Naive thymus-derived CD8-positive, alpha-beta T cell (primary cell): ENCODE results near the gene RPLP1. TPM values are rescaled to one million over a fixed set of nuclear protein-coding genes. Genes with fewer than 3 reads are reported as not detected.

ENCODE experiments used
- ATAC-seq, 2 donors: fragments of 150-1000 bp; cut with Tn5 transposase in 1 of 2; sonication (Bioruptor Pico), chemical (Tn5 transposase) in 1 of 2; 1 replicate in 1 of 2; 2 replicates in 1 of 2; pipeline ENCODE4 v1.10.0; 2021; ENCODE audit warnings: mild to moderate bottlenecking in 2 of 2, moderate library complexity in 2 of 2
- POLR2A ChIA-PET: fragments of 350-600 bp; sonication (Branson Sonifier 250); formaldehyde crosslinking; loops from one replicate; lab custom pipeline; 2021; ENCODE audit warnings: antibody characterized with exemption; lab: Charles Lee
- DNase-seq, 10 donors: peaks; one replicate each; pipeline versions ENCODE4 v3.0.0 to v3.0.0-alpha.2; 2020 to 2022
- H3K27ac Mint-ChIP-seq, 10 donors: one replicate each; pipeline ENCODE4 v1.8.0; 2020 to 2022; ENCODE audit warnings: mild to moderate bottlenecking in 10 of 10, mixed read lengths in 10 of 10, moderate library complexity in 4 of 10, inconsistent platforms in 1 of 10
- H3K27me3 Mint-ChIP-seq, 5 donors: one replicate each; pipeline ENCODE4 v1.8.0; 2021 to 2022; ENCODE audit warnings: mixed read lengths in 5 of 5
- H3K36me3 Mint-ChIP-seq, 3 donors: one replicate each; pipeline ENCODE4 v1.8.0; 2020 to 2022; ENCODE audit warnings: mixed read lengths in 3 of 3, mild to moderate bottlenecking in 2 of 3, inconsistent platforms in 1 of 3
- H3K4me1 Mint-ChIP-seq, 4 donors: one replicate each; pipeline ENCODE4 v1.8.0; 2021 to 2022; ENCODE audit warnings: mixed read lengths in 4 of 4
- H3K4me3 Mint-ChIP-seq, 10 donors: one replicate each; pipeline ENCODE4 v1.8.0; 2020 to 2022; ENCODE audit warnings: mild to moderate bottlenecking in 10 of 10, mixed read lengths in 10 of 10, moderate library complexity in 6 of 10, inconsistent platforms in 1 of 10
- H3K9me3 Mint-ChIP-seq, 9 donors: one replicate each; pipeline ENCODE4 v1.8.0; 2020 to 2022; ENCODE audit warnings: mixed read lengths in 9 of 9, mild to moderate bottlenecking in 3 of 9, inconsistent platforms in 1 of 9, moderate library complexity in 1 of 9
- polyA plus RNA-seq, 3 donors: library from polyadenylated mRNA; unstranded; fragments of 300-500 nt; fragmentation: Illumina TruSeq; gene quantifications; one replicate each; pipeline ENCODE4 v1.2.3, GENCODE V29; 2021
- total RNA-seq, 8 experiments: library from RNA in 2 of 8; stranded (reverse) in 2 of 8; gene quantifications; one replicate each; pipeline ENCODE4 v1.2.3 and lab custom pipeline; 2021 to 2026

The RPLP1 gene
- total and polyA plus RNA-seq, 5 experiments from 2014 or later: 2,364 to 3,349 (median 2,815) TPM

DNA sequence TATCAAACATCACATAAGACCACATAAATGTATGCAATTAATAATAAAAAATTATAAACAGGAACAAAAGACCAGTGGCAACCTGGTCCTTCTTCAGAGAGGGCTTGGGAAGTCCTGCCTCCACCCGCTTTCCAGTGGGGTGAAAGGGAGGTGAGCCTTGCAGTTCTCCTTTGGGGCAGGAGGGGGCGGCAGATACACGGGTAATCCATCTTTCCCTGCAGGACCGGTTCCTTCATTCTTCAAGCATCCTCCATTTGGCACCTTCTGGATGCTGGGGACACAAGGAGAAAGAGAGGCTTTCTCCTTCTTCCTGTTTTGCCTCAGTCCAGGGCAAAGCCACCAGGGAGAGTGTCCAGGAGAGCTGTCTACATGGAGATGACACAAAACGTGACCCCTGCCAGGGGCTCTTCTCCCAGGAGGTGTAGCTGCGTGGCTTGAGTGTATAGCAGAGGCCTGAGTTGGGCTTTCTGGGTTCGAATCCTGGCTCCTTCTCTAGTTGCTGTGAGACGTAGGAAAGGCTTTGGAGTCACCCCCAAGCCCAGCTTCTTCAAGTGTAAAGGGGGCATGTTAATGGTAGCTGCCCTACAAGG lies 23.2 kb downstream of the RPLP1 start:
- POLR2A ChIA-PET: interaction anchor here (0.7 to 1.0 kb wide), 3 partner anchors 10 to 289 kb away, joined by 4 to 6 read pairs (median 4); partner anchors contain the start of gene RPLP1
- ATAC-seq (peak; percentile 73 to 92), DNase-seq (peak; percentile 54 to 83 (median 66))
- Mint-ChIP-seq H3K4me1 (peaks cover 0 to 8% (median 0%) of the 10 kb centered on the region in 4 donors), H3K27me3 (peaks cover 0 to 8% (median 1%) of the 10 kb centered on the region in 5 donors), H3K9me3 (peaks cover 0 to 11% (median 5%) of the 10 kb centered on the region in 9 donors), H3K27ac (peak overlapping the region in 1 of 10 donors; percentile 24), H3K4me3 (no peak overlapping the region), H3K36me3 (peaks cover 0 to 6% (median 3%) of the 10 kb centered on the region in 3 donors)

DNA sequence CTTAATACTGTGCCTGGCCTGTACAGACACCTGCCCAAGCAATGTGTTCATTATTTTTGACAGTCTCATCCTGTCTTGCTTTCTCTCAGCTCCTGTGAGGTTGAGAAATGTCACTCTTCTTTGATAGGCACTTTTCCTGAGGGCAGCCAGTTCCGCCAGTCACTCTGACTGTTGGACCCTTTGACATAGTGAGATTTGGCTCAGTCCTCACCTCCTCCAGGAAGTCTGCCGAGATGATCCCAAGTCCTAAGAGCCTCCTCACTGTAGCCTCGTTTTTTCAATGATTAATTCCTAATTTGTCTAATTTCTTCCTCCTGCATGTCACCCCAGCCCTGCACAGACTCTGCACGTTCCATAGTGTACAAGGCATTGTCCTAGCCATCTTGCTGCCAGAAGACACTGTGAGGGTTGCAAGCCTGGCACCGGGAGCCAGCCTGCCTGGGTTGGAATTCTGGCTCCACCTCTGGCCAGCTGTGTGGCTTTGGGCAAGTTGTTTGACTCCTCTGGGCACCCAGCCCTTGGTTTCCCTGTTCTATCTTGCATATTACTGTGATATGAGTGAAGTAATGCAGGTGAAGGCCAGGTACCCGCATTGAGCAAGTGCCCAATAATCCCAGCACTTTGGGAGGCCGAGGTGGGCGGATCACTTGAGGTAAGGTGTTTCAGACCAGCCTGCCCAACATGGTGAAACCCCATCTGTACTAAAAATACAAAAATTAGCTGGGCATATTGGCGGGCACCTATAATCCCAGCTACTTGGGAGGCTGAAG lies 24.3 kb downstream of the RPLP1 start:
- peaks cover 0 to 8% (median 1%) of the 10 kb centered on the region in 5 donors for H3K27me3 Mint-ChIP-seq
- POLR2A ChIA-PET: interaction anchor here (0.7 kb wide), 2 partner anchors 11 to 288 kb away, joined by 4 to 6 read pairs; no protein-coding TSS in a partner anchor
- H3K4me3 Mint-ChIP-seq: no peak overlapping the region
- peaks cover 0 to 13% (median 0%) of the 10 kb centered on the region in 4 donors for H3K4me1 Mint-ChIP-seq
- H3K27ac Mint-ChIP-seq: no peak overlapping the region
- H3K36me3 Mint-ChIP-seq: peaks cover 0 to 6% (median 3%) of the 10 kb centered on the region in 3 donors
- DNase-seq (no peak), ATAC-seq (no peak)
- peaks cover 0 to 11% (median 5%) of the 10 kb centered on the region in 9 donors for H3K9me3 Mint-ChIP-seq

DNA sequence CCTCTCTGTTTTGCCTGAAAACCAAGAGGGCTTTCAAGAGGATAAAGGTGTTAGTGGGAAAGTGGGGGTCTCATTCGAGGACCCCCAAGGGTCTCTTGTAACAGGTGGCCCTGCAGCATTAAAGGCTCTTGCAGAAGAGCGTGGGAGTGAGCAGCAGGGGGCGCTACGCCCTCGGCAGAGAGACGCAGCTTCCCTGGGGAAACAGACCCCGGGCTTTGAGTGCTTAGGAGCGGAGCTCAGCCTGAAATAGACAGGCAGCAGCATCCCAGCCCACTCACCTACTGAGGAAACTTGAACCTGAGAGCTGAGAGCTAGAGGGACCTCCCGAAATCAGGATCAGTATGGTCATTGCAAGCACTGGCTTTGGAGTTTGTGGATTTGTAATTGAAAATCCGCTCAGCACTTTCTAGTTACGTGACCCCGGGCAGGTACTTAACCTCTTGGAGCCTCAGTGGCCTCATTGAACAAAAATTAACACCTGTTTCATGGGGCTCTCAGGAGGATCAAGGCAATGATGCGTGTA lies 25.7 kb downstream of the RPLP1 start:
- peaks cover 0 to 11% (median 5%) of the 10 kb centered on the region in 9 donors for H3K9me3 Mint-ChIP-seq
- peak overlapping the region in 1 of 10 donors; percentile 38 for H3K27ac Mint-ChIP-seq
- peaks cover 0 to 13% (median 0%) of the 10 kb centered on the region in 4 donors for H3K4me1 Mint-ChIP-seq
- POLR2A ChIA-PET: no interaction called here
- ATAC-seq (peak; percentile 49 to 66), DNase-seq (peak in 7 of 10 donors; percentile 31 to 52 (median 39))
- no peak overlapping the region for H3K4me3 Mint-ChIP-seq
- peaks cover 0 to 6% (median 3%) of the 10 kb centered on the region in 3 donors for H3K36me3 Mint-ChIP-seq
- H3K27me3 Mint-ChIP-seq: peaks cover 0 to 8% (median 1%) of the 10 kb centered on the region in 5 donors

DNA sequence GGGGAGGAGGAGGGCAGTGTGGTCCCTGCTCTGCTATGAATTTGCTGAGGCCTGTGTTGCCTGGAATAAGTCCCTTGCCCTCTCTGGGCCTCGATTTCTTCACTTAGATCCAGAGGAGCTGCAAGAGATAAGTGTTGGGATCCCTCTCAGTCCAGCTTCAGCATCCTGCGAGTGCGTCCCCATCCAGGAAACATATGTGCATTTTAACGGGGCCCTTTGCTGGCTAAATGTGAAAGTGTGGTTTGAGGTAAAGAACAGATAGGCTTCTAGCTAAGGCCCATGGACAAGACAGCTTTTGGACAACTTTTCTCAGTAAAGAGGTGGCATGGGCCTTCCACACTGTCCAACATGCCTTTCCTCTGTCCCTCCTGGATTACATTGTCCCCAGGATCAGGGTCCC lies 26.5 kb downstream of the RPLP1 start:
- Mint-ChIP-seq H3K9me3 (peaks cover 0 to 11% (median 5%) of the 10 kb centered on the region in 9 donors), H3K36me3 (peaks cover 0 to 6% (median 3%) of the 10 kb centered on the region in 3 donors), H3K4me3 (no peak overlapping the region), H3K4me1 (peaks cover 0 to 13% (median 0%) of the 10 kb centered on the region in 4 donors), H3K27ac (no peak overlapping the region), H3K27me3 (peaks cover 0 to 8% (median 1%) of the 10 kb centered on the region in 5 donors)
- DNase-seq: no peak
- POLR2A ChIA-PET: no interaction called here
- ATAC-seq: no peak

DNA sequence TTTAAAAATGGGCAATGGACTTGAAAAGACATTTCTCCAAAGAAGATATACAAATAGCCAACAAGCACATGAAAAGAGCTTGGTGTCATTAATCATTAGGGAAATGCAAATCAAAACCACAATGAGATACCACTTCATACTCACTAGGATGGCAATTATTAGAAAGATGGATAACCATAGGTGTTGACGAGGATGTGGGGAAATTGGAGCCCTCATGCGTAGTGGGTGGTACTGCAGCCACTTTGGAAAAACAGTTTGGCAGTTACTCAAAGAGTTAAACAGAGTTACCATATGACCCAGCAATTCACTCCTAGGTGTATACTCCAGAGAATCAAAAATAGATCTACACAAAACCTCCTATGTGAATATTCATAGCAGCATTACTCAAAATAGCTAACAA lies 27.4 kb downstream of the RPLP1 start:
- peaks cover 0 to 13% (median 2%) of the 10 kb centered on the region in 4 donors for H3K4me1 Mint-ChIP-seq
- no peak overlapping the region for H3K4me3 Mint-ChIP-seq
- no peak for ATAC-seq
- H3K36me3 Mint-ChIP-seq: peaks cover 0 to 6% (median 3%) of the 10 kb centered on the region in 3 donors
- DNase-seq: no peak
- peaks cover 0 to 11% (median 5%) of the 10 kb centered on the region in 5 donors for H3K27me3 Mint-ChIP-seq
- peaks cover 0 to 11% (median 5%) of the 10 kb centered on the region in 9 donors for H3K9me3 Mint-ChIP-seq
- H3K27ac Mint-ChIP-seq: no peak overlapping the region
- POLR2A ChIA-PET: no interaction called here

DNA sequence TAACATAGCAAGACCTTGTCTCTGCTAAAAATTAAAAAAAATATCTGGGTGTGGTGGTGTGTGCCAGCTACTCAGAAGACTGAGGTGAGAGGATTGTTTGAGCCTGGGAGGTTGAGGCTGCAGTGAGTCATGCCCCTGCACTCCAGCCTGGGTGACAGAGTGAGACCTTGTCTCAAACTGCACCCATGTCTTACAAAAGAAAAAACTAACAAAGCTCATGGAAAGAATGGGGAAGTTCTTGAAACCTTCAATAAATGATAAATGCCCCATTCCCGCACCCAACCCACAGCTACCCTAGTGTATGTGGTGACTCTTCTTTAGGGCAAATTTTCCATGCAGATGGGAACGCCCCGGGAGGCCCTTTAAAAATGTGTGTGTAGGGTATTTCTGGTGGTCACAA lies 28.3 kb downstream of the RPLP1 start:
- ATAC-seq (no peak), DNase-seq (no peak)
- POLR2A ChIA-PET: no interaction called here
- Mint-ChIP-seq H3K27me3 (peaks cover 0 to 13% (median 5%) of the 10 kb centered on the region in 5 donors), H3K4me1 (peaks cover 0 to 13% (median 2%) of the 10 kb centered on the region in 4 donors), H3K27ac (peak overlapping the region in 1 of 10 donors; percentile 7), H3K4me3 (no peak overlapping the region), H3K36me3 (peaks cover 0 to 13% (median 5%) of the 10 kb centered on the region in 3 donors), H3K9me3 (peaks cover 0 to 11% (median 7%) of the 10 kb centered on the region in 9 donors)

DNA sequence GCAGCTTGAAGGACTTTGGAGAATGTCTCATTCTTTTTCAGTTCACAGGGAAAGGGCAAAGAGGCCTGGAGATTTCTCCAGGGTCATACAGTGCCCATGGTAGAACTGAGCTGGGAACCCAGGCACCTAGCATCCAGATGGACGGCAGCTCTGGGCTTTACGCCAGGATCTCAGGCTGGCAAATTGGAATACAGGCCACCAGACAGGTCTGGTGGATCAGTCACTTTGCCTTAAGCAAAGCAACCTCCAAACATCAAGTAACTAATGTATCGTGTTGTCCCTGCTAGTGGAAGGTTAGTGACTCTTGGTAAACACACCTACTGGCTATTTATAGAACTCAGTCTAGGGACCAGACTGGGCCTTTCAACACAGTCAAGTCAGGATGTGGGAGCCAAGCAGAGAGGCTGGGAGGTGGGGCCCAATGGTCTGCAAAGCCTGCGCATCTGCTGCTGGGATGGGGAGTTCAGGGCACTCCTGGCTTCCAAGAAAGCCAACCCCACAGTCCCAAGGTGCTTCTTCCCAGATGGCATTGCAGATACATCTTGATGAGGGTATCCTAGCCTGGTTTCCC lies 30.2 kb downstream of the RPLP1 start:
- Mint-ChIP-seq H3K27ac (no peak overlapping the region), H3K4me1 (peaks cover 0 to 13% (median 2%) of the 10 kb centered on the region in 4 donors), H3K4me3 (no peak overlapping the region), H3K9me3 (peaks cover 0 to 11% (median 8%) of the 10 kb centered on the region in 9 donors), H3K36me3 (peaks cover 0 to 14% (median 5%) of the 10 kb centered on the region in 3 donors), H3K27me3 (peaks cover 0 to 8% (median 2%) of the 10 kb centered on the region in 5 donors)
- POLR2A ChIA-PET: no interaction called here
- ATAC-seq (no peak), DNase-seq (no peak)

DNA sequence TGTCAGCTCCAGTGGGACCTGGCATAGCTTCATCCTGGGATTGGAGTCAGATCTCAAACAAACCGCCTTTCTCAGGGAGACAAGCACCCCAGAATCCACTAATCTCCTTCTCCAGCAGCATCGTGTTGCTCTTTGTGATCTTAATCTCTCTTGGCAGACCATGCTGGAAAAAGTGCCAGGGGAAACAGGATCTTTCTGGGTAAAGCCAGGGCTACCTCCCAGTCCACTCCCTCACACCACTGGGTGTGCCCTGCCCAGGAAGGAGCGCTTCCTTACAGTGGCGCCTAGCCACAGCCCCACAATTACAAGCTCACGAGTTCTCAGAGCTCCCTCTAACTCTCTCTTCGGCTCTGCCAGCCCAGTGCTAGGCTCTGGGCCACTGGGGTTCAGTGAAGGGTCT lies 32.2 kb downstream of the RPLP1 start:
- Mint-ChIP-seq H3K9me3 (peaks cover 0 to 9% (median 4%) of the 10 kb centered on the region in 9 donors), H3K4me1 (peaks cover 0 to 19% (median 2%) of the 10 kb centered on the region in 4 donors), H3K36me3 (peaks cover 0 to 9% (median 2%) of the 10 kb centered on the region in 3 donors), H3K27me3 (peaks cover 0 to 8% (median 3%) of the 10 kb centered on the region in 5 donors), H3K4me3 (no peak overlapping the region), H3K27ac (no peak overlapping the region)
- POLR2A ChIA-PET: no interaction called here
- DNase-seq (no peak), ATAC-seq (no peak)

DNA sequence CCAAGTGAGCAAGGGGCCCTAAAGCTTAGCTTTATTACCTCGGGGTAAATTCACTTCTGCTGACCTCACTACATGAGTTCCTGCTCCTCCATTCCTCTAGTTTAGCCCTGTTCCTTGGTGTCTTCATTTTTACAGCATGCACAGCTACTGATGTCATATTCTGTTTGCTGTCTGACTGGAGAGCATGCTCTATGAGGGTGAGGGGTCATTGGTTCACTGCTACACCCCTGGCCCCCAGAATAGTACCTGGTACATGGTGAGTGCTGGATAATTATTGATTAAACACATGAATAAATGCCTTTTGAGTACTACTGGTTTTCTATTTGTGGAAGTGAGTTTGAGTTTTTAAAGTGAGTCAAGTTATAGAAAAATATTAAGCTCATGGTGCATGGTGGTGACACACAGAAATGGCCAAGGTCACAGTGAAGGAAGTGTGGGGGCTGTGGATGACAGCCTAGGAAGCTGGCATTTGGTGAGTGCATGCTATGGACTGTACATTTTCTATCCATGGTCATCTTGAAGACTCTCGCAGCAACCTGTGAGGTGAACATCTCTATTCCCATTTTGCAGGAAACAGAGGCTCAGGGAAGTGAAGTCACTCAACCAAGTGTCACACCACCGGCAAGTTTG lies 34.0 kb downstream of the RPLP1 start:
- POLR2A ChIA-PET: no interaction called here
- Mint-ChIP-seq H3K36me3 (peaks cover 0 to 8% (median 2%) of the 10 kb centered on the region in 3 donors), H3K4me1 (peaks cover 0 to 13% (median 3%) of the 10 kb centered on the region in 4 donors), H3K4me3 (no peak overlapping the region), H3K9me3 (peaks cover 0 to 10% (median 3%) of the 10 kb centered on the region in 9 donors), H3K27ac (no peak overlapping the region), H3K27me3 (peaks cover 0 to 8% (median 3%) of the 10 kb centered on the region in 5 donors)
- ATAC-seq: no peak
- DNase-seq: no peak

DNA sequence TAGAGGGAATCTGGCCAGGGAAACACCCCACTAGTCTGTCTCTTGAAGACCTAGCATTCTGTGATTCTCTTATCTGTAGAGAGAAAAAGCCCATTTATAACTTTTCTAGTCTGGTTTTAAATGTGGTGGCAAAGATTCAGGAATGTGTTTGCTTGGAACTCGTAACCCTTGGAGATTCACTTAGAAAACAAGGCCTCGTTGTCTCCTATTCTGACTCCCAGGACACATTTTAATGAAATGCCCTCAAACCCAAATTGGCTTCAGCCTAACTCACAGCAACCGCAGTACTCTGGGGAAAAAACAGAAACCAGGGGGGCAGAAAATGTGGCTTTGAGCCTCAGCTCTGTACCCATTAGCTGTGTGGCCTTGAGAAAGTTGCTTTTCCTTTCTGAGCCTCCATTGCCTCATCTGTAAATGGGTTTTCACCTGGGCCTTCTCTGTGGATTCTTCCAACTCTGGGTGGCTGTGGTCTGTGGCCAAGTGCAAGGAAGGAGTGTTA lies 36.5 kb downstream of the RPLP1 start:
- Mint-ChIP-seq H3K36me3 (peaks cover 0 to 8% (median 2%) of the 10 kb centered on the region in 3 donors), H3K27me3 (peaks cover 0 to 8% (median 3%) of the 10 kb centered on the region in 5 donors), H3K4me1 (peaks cover 0 to 11% (median 3%) of the 10 kb centered on the region in 4 donors), H3K27ac (no peak overlapping the region), H3K9me3 (peaks cover 0 to 13% (median 5%) of the 10 kb centered on the region in 9 donors), H3K4me3 (no peak overlapping the region)
- POLR2A ChIA-PET: no interaction called here
- DNase-seq (no peak), ATAC-seq (no peak)

DNA sequence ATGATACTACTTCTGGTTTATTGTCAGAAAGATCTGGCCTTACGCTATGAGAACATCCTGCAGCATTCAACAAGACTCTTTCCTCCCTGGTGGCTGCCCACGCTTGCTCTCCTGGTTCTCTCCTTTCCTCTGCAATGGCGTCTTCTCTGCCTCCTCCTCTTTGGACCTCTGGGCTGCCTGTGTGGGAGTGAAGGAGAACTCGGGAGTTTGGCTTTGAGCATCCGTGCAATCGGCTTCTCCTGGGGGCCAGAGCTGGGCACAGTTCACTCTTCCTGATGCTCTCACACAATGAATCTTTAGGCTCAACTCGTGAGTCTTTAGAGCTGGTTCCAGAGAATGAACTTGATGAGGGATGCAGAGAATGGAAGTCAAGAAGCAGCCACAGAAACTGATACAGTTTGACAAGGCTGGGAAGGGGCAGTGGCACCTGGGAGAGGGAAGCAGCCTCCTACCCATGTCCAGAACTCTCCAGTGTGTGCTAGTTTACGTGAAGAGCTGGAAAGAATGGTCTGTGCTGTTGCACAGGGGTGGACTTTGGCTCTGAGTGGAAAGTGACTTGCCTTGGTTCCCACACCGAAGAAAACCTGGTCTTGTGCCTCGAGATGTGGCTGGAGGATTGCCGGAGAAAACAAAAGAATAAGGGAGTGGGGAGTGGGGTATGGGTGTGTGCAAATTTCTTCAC lies 37.9 kb downstream of the RPLP1 start:
- peaks cover 0 to 11% (median under 1%) of the 10 kb centered on the region in 4 donors for H3K4me1 Mint-ChIP-seq
- H3K36me3 Mint-ChIP-seq: peaks cover 0 to 6% (median 2%) of the 10 kb centered on the region in 3 donors
- no peak overlapping the region for H3K4me3 Mint-ChIP-seq
- peaks cover 0 to 13% (median 3%) of the 10 kb centered on the region in 9 donors for H3K9me3 Mint-ChIP-seq
- no peak overlapping the region for H3K27ac Mint-ChIP-seq
- no peak for DNase-seq
- ATAC-seq: no peak
- POLR2A ChIA-PET: no interaction called here
- H3K27me3 Mint-ChIP-seq: peaks cover 0 to 3% (median 0%) of the 10 kb centered on the region in 5 donors
